Stimulated activated memory B cell treated with anti-CD40 and anti-IgM and Interleukin-4, amounts not matched to agents 10 μg/mL and 1 μg/mL and 100 μg/mL, for 72 hours (primary cell): ENCODE measurements around the gene PTS.

Experiments
- ATAC-seq: fragments of 150-1000 bp; cut with Tn5 transposase; 2 replicates; pipeline ENCODE4 v1.10.0; 2021
- H3K27ac Mint-ChIP-seq: one replicate; pipeline ENCODE4 v1.8.0; 2022; ENCODE audit warnings: mild to moderate bottlenecking, mixed read lengths
- H3K27me3 Mint-ChIP-seq: one replicate; pipeline ENCODE4 v1.8.0; 2022; ENCODE audit warnings: mixed read lengths
- H3K36me3 Mint-ChIP-seq: one replicate; pipeline ENCODE4 v1.8.0; 2022; ENCODE audit warnings: mixed read lengths
- H3K4me1 Mint-ChIP-seq: one replicate; pipeline ENCODE4 v1.8.0; 2022; ENCODE audit warnings: mixed read lengths
- H3K4me3 Mint-ChIP-seq: one replicate; pipeline ENCODE4 v1.8.0; 2022; ENCODE audit warnings: mild to moderate bottlenecking, moderate library complexity, mixed read lengths
- H3K9me3 Mint-ChIP-seq: one replicate; pipeline ENCODE4 v1.8.0; 2022; ENCODE audit warnings: mixed read lengths

PTS gene

DNA sequence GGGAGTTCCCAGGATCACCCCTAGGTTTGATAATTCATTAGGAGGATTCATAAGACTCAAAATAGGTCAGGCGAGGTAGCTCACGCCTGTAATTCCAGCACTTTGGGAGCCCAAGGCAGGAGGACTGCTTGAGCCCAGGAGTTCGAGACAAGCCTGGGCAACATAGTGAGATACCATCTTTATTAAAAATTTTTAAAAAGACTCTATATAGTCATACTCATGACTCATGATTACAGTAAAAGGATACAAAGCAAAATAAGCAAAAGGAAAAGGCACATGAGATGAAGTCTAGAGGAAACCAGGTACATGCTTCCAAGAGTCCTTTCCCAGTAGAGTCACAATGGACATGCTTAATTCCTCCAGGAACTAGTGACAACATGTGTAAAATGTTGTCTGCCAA lies 13.9 kb upstream of the PTS start:
- no peak overlapping the region for H3K27ac Mint-ChIP-seq
- no peak for ATAC-seq
- no peaks in the 10 kb centered on the region for H3K9me3 Mint-ChIP-seq
- no peaks in the 10 kb centered on the region for H3K36me3 Mint-ChIP-seq
- no peaks in the 10 kb centered on the region for H3K4me1 Mint-ChIP-seq
- no peaks in the 10 kb centered on the region for H3K27me3 Mint-ChIP-seq
- H3K4me3 Mint-ChIP-seq: no peak overlapping the region

DNA sequence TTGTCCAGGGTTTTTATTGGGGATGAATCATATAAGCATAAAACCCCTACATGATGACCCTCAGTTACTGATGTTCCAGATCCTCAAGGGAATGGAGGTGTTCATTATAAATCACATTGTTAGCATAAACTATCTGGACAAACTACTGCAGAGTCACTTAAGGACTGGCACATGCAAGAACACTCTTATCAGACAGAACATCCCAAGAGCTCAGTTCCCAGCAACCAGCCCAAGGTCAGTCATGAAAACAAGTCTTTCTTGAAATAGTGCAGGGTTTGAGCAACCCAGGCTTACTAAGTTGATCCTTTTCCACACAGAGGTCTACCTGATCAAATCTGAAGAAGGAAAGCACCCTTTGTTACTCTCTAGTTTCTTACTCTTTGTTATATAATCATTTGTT lies 13.5 kb upstream of the PTS start:
- H3K4me3 Mint-ChIP-seq: no peak overlapping the region
- ATAC-seq: no peak
- no peaks in the 10 kb centered on the region for H3K9me3 Mint-ChIP-seq
- H3K4me1 Mint-ChIP-seq: no peaks in the 10 kb centered on the region
- H3K27me3 Mint-ChIP-seq: no peaks in the 10 kb centered on the region
- H3K27ac Mint-ChIP-seq: no peak overlapping the region
- H3K36me3 Mint-ChIP-seq: no peaks in the 10 kb centered on the region

DNA sequence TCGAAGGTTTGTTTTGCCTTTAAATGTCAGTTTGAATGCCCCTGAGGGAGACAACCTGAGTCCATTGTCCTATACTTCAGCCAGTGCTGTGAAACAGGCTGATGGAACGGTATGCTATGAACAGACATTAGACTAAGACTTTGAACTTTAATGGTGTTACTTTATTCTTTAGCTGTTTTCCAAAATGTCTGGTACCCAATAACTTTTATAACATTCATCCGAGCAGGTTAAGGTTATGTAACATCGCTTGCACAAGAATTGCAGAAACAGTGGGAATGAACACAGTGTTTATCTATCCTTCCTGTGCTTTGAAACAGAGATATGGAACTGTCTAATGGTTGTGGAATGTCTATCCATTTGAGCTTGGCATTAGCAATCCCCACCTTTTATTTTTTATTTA lies 12.5 kb upstream of the PTS start:
- no peak overlapping the region for H3K27ac Mint-ChIP-seq
- ATAC-seq: no peak
- H3K4me3 Mint-ChIP-seq: no peak overlapping the region
- H3K27me3 Mint-ChIP-seq: no peaks in the 10 kb centered on the region
- H3K36me3 Mint-ChIP-seq: no peaks in the 10 kb centered on the region
- no peaks in the 10 kb centered on the region for H3K4me1 Mint-ChIP-seq
- no peaks in the 10 kb centered on the region for H3K9me3 Mint-ChIP-seq

DNA sequence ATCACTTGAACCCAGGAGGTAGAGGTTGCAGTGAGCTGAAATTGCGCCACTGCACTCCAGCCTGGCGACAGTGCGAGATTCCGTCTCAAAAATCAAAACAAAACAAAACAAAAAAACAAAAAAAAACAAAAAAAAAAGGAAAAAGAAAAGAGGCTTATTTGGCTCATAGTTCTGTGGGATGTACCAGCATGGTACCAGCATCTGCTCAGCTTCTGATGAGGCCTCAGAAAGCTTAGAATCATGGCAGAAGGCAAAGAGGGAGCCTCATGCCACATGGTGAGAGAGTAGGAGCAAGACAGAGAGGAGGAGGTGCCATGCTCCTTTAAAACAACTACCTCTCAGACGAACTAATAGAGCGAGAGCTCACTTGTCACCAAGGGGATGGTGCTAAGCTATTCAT lies 10.6 kb upstream of the PTS start:
- Mint-ChIP-seq H3K27ac (no peak overlapping the region), H3K4me3 (no peak overlapping the region), H3K9me3 (no peaks in the 10 kb centered on the region), H3K36me3 (no peaks in the 10 kb centered on the region), H3K4me1 (peaks cover 6% of the 10 kb centered on the region), H3K27me3 (no peaks in the 10 kb centered on the region)
- no peak for ATAC-seq

DNA sequence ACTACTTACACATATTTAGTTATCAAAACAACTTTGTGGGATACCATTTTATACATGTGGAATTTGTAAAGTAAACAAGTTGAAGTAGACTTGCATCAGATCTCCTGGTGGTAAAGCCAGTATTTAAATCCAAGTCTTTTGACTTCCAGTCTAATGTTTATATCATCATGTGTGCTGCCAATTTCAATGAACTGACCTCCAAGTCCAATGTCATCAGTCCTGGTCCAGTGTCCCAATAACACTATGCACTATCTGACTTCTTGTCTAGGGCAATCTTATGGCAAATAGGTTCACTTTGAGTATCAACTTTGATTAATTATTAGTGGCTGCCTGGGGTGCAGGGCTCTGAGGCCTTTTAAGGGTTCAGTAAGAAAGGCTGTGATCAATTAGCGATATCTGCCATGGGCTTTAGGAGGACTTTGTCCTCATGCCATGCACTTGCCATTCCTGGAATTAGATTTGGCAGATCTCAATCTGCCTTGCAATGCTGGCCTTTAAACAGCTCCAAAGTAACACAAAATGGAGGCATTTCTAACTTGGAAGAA lies 9.6 kb upstream of the PTS start:
- Mint-ChIP-seq H3K9me3 (no peaks in the 10 kb centered on the region), H3K27me3 (no peaks in the 10 kb centered on the region), H3K27ac (no peak overlapping the region), H3K4me3 (no peak overlapping the region), H3K36me3 (no peaks in the 10 kb centered on the region), H3K4me1 (peaks cover 6% of the 10 kb centered on the region)
- no peak for ATAC-seq

DNA sequence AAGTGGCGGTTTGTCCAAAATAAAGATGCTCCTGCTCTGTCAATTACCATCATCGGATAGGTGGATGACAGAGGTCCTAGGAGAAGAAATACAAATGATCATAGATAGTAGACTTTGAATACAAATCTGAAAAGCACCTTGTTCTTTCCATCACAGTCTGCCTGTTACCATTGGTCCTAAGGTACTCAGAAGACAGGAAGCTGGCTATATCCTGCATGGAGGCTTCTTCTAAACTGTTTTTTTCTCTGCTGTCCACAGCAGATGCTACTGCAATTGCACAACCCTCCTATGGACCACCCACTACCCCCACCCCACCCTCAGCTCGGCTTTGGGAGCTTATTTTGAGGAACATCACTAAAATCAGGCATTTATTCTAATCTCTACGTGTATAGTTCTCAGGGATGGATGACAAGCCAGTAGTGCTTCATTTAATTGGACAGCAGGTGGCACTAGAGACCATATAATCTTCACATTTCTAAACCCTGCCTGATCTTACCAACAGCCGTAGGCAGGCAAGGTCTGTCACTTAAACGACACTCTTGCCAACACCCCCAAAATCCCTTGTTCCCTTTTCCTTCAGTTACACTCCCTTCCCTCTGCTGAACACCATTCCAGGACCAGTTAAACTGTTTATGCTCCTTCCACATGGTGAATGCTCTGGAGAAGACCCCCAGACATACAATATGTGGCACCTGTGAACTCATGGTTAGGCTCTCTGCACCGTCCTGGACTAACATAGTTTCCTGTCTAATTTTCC lies 6.6 kb upstream of the PTS start:
- Mint-ChIP-seq H3K36me3 (no peaks in the 10 kb centered on the region), H3K4me1 (peaks cover 6% of the 10 kb centered on the region), H3K27me3 (no peaks in the 10 kb centered on the region), H3K4me3 (no peak overlapping the region), H3K27ac (no peak overlapping the region), H3K9me3 (no peaks in the 10 kb centered on the region)
- ATAC-seq: peak; percentile 95

DNA sequence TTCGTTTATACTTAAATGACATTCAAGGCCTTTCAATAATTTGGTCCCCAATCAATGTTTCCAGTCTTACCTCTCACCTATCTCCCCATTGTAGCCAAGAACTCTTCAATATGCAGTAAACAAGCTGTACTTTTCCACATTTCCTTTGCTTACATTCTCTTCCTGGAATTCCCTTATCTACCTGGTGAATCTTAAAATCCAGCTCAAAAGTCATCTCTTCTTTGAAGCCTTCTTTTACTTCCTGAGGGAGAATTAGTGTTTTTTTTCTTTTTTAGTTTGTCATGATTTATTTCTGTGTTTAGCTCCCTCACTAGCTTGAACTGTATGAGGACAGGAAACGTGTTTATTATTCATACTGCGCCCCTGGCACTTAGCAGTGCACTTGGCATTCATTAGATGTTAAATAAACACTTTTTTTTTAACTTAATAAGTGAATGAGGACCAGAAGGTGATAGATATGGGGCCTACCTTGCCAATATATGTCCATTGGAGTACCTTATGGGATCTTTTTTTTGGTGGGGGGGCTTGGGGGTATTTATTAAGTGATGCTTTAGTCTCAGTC lies 4.9 kb upstream of the PTS start:
- Mint-ChIP-seq H3K4me3 (no peak overlapping the region), H3K27ac (no peak overlapping the region), H3K36me3 (no peaks in the 10 kb centered on the region), H3K27me3 (no peaks in the 10 kb centered on the region), H3K4me1 (peaks cover 6% of the 10 kb centered on the region), H3K9me3 (no peaks in the 10 kb centered on the region)
- no peak for ATAC-seq

DNA sequence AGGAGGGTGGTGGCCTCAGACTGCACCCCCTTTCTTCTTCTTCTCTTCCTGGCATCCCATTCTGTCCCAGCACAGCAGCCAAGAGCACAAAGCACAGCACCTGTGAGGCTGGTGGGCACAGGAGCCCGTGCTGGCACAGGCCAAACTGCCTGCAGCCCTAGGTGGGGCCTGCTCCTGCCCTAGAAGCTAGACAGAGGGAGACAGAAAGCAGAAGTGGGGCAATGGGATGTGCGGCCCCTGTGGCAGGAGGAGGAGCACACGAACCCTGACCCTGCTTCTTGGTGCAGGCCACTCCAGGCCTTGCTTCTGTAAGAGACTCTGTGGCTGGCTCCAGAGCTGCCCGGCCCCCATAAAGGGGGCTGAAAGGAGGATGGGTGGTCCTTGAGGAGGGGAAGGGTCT lies 3.9 kb upstream of the PTS start:
- no peak overlapping the region for H3K27ac Mint-ChIP-seq
- no peak for ATAC-seq
- H3K4me3 Mint-ChIP-seq: no peak overlapping the region
- H3K4me1 Mint-ChIP-seq: peaks cover 10% of the 10 kb centered on the region
- H3K36me3 Mint-ChIP-seq: no peaks in the 10 kb centered on the region
- H3K9me3 Mint-ChIP-seq: no peaks in the 10 kb centered on the region
- no peaks in the 10 kb centered on the region for H3K27me3 Mint-ChIP-seq

DNA sequence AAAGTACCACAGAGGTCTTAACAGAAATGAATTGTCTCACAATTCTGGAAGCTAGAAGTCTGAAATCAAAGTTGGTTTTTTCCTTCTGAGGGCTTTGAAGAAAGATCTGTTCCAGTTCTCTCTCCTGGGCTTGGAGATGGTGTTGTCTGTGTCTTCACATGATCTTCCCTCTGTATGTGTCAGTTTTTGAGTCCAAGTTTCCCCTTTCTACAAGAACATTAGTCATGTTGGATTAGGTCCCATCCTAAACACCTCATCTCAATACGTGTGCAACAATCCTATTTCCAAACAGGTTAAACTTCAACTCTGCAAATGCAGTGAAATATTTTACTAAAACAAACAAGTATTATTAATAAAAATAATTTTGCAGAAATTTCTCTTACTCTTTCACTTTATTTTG lies 3.1 kb upstream of the PTS start:
- ATAC-seq: no peak
- Mint-ChIP-seq H3K4me3 (no peak overlapping the region), H3K9me3 (no peaks in the 10 kb centered on the region), H3K36me3 (no peaks in the 10 kb centered on the region), H3K27me3 (no peaks in the 10 kb centered on the region), H3K27ac (no peak overlapping the region), H3K4me1 (peaks cover 16% of the 10 kb centered on the region)

DNA sequence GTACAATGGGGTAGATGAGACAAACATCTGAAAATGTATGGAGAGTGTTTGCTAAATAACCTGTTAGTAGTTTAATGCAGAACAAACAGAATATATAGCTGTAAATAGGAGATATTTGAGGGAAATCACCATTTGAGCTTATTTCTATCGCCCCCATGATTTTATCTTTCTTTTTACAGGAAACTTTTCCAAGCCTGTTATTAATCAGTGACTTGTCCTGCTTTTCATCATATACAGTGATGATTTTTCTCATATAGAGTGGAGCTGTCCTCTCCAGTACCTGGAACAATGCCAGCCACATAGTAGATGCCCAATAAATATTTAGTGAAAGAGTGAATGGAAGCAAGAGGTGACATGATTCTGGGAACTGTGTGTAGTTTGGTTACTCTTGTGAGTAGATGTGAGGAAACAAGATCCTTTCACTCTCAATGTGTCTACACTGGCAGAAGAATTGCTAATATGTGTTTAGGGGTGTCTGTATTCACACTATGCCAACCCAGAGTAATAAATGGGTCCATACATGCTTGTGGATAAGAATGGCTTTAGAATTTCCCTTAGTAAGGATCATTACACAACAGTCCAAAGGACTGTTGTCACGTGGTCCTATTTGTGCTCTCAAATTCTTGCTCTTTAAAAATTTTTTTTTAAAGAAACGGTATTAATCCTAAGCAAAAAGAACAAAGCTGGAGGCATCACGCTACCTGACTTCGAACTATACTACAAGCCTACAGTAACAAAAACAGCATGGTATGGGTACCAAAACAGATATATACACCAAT lies 2.3 kb upstream of the PTS start:
- no peak overlapping the region for H3K4me3 Mint-ChIP-seq
- H3K36me3 Mint-ChIP-seq: peaks cover 7% of the 10 kb centered on the region
- no peaks in the 10 kb centered on the region for H3K27me3 Mint-ChIP-seq
- H3K27ac Mint-ChIP-seq: no peak overlapping the region
- H3K9me3 Mint-ChIP-seq: no peaks in the 10 kb centered on the region
- H3K4me1 Mint-ChIP-seq: peaks cover 23% of the 10 kb centered on the region
- no peak for ATAC-seq

DNA sequence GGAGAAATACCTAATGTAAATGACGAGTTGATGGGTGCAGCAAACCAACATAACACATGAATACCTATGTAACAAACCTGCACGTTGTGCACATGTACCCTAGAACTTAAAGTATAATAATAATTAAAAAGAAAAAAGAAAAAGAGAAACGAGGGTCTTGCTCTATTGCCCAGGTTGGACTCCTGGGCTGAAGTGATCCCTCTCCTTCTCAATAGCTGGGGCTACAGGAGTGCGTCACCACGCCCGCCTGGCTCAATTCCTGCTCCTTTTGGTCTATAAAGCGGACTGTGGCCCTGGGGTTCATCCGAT lies 521 bp upstream of the PTS start:
- Mint-ChIP-seq H3K4me1 (peaks cover 17% of the 10 kb centered on the region), H3K9me3 (no peaks in the 10 kb centered on the region), H3K4me3 (peak overlapping the region; percentile 95), H3K27me3 (no peaks in the 10 kb centered on the region), H3K36me3 (peaks cover 21% of the 10 kb centered on the region), H3K27ac (peak overlapping the region; percentile 98)
- ATAC-seq: no peak

DNA sequence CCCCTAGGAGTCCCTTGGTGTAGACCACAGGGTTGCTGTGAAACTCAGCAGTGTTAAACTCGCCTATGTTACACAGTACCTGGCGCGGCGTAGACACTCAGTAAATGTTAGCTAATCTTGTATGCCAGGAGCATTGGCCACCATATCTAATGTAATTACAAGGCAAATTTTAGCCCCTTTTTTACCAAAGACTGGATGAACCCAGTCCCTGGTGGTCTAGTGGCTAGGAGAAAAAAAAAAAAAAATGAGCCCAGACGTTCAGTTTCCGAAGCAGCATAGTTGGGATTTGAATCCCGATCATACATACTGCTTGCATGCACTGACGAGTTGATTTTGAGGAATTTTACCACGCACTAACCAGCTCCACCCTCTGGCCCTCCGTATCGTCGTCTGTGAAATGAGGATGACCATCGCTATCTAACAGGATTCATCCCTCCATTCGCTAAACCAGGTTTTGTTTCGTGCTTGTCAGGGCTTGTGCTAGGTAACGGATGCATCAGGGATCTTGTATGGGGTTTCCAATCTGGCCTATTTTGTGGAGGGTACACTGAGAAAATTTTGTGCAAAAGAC lies 688 bp downstream of the PTS start:
- H3K27me3 Mint-ChIP-seq: no peaks in the 10 kb centered on the region
- H3K36me3 Mint-ChIP-seq: peaks cover 33% of the 10 kb centered on the region
- H3K27ac Mint-ChIP-seq: peak overlapping the region; percentile 98
- H3K4me3 Mint-ChIP-seq: peak overlapping the region; percentile 95
- no peaks in the 10 kb centered on the region for H3K9me3 Mint-ChIP-seq
- peaks cover 17% of the 10 kb centered on the region for H3K4me1 Mint-ChIP-seq
- ATAC-seq: peak; percentile 81

DNA sequence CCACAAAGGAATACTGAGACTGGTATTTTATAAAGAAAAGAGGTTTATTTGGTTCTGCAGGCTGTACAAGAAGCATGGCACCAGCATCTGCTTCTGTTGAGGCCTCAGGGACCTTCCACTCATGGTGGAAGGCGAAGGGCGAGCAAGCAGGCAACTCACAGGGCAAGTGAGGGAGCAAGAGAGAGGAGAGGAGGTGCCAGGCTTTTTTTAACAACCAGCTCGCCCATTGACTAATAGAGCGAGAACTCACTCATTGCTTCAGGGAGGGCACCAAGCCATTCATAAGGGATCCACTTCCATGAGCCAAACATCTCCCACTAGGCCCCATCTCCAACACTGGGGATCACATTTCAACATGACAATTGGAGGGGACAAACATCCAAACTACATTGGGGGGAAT lies 1.2 kb downstream of the PTS start:
- Mint-ChIP-seq H3K27me3 (no peaks in the 10 kb centered on the region), H3K36me3 (peaks cover 38% of the 10 kb centered on the region), H3K4me3 (peak overlapping the region; percentile 95), H3K27ac (peak overlapping the region; percentile 98), H3K4me1 (peaks cover 17% of the 10 kb centered on the region), H3K9me3 (no peaks in the 10 kb centered on the region)
- ATAC-seq: no peak

DNA sequence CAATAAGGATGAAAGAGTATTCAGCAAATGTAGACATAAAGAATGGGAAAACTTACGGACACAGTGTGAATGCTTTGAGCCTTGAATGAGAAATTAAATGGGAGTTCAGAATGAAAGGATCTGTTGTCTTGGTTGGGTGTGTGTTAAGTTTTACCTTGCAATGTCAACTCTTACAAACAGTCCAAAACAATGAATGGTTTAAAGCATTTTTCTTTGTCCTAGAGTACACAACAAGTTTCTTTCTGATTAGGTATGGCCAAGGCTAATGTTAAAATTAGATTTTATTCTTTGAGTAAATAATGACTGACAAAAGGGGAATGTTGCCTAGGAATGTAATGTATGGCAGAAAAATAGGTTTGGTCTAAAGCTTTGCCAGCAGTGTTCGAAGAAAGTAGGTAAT lies 2.5 kb downstream of the PTS start:
- H3K27me3 Mint-ChIP-seq: no peaks in the 10 kb centered on the region
- ATAC-seq: no peak
- no peaks in the 10 kb centered on the region for H3K9me3 Mint-ChIP-seq
- no peak overlapping the region for H3K4me3 Mint-ChIP-seq
- H3K27ac Mint-ChIP-seq: no peak overlapping the region
- peaks cover 17% of the 10 kb centered on the region for H3K4me1 Mint-ChIP-seq
- peaks cover 41% of the 10 kb centered on the region for H3K36me3 Mint-ChIP-seq

DNA sequence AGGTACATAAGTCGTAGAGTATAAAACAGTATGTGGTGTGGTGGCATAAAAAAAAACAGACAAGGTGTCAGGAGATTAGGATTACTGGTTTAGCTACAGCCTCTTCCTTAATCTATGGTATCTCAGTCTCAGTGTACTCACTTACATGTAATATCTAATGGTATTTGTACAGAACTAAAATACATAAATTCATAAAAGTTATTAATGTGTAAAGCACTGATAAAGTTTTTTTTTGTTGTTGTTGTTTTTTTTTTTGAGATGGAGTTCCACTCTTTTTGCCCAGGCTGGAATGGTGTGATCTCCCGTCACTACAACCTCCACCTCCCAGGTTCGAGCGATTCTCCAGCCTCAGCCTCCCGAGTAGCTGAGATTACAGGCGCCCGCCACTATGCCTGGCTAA lies 2.9 kb downstream of the PTS start:
- Mint-ChIP-seq H3K27me3 (no peaks in the 10 kb centered on the region), H3K27ac (no peak overlapping the region), H3K9me3 (no peaks in the 10 kb centered on the region), H3K36me3 (peaks cover 41% of the 10 kb centered on the region), H3K4me3 (no peak overlapping the region), H3K4me1 (peaks cover 17% of the 10 kb centered on the region)
- ATAC-seq: no peak
